Purkinje cell (primary cell): ENCODE results near the gene REC8. TPM values are rescaled to one million over a fixed set of nuclear protein-coding genes. Genes with fewer than 3 reads are reported as not detected.

Experiments used
- polyA plus RNA-seq: library from polyadenylated mRNA; unstranded; fragments of >200 nt; fragmentation: Nextera tagmentation; gene quantifications from 2 replicates; pipeline ENCODE4 v1.2.1, GENCODE V29; 2014

The REC8 gene
- polyA plus RNA-seq: 6.9 and 12.6 TPM in 2 replicates

GRCh38 chr14:24171422-24172260 lies at the start of gene REC8:
Gene REC8, plus strand, starts transcription at chr14:24172080. Its CDS starts 473 bp downstream, at chr14:24172553.

GRCh38 chr14:24130380-24130716 lies 41.5 kb upstream of the REC8 start, which contains the start of gene FITM1:
Gene FITM1, plus strand, starts transcription at chr14:24130659. Its CDS starts 905 bp downstream, at chr14:24131564.

DNA sequence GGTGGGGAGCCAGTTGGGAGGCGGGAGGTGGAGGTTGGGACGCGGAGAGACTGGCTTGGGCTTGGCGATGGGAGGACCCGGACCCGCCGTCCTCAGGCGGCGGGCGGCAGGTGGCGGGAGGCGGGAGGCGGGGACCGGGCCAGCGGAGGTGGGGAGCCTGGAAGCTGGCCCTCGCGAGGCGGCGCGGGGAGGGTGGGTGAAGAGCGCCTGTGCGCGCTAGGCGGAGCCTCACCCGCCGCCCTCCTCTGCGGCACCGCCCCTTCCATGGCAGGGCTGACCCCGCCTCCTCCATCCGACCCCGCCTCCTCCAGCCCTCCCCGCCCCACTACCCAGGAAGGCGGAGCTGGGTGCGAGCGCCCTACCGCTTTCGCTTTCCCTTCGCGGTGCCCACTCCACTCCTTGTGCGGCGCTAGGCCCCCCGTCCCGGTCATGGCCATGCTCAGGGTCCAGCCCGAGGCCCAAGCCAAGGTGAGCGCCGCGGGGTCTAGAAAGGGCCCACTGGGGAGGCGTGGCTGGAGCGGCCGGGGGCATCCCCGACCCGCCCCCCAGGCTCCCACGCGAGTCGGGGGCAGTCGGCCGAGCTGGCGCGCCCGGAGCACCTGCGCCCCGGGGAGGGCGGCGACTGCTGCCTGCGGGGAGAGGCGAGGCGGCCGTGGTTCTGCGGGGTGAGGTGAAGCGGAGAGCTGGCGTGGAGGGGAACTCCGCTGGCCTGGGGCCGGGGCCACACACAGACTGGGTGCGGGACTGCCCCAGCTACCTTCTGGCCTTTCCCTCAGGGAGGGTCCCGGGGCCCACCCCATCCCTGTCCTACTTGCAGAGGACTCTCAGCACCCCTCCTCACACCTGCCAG lies 35.8 kb upstream of the REC8 start, which contains the start of gene PSME1:
Gene PSME1, plus strand, starts transcription at position 361 of the 850 bp plus-strand sequence. Its CDS starts 69 bp downstream, at position 430.

DNA sequence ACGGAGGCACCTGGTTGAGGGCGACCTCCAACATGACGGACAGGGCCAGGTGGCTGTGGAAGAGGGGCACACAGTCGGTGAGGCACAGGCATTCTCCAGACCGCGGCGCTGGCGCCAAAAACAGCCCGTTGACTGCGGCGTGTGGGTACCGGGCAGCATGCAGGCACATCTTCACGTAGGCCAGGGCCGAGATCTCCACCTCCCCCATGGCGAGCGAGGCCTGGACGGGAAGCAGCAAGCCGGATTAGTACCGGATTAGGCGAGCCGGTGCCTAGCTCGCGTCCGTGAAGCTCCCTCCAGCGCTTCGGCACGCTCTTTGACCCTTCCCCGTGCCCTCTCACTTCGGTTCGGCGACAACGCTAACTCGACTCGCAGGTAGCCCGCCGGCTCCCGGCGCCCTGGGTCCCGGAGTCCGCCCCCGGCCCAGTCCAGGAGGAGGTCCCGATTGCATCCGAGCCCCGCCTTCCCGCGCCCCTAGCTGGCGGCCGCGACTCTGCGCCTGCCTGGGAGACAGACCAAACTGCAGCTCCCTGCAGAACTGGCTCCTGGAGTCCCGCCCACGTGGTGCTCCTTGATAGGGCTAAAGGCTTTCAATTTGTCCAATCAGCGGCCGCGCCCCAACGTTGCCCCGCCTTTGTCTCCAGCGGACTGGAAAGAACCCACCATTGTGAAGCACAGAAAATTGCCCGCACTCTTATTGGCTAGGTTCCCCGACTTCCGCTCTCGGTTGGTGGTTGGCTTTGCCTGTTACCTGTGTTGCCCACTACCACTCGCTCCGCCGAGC lies 30.6 kb upstream of the REC8 start, which contains the start of gene EMC9:
Gene EMC9, minus strand, starts transcription at position 495 of the 784 bp plus-strand sequence. Its CDS starts 287 bp downstream, at position 208.

GRCh38 chr14:24146453-24146977 lies 25.4 kb upstream of the REC8 start, which contains the start of gene PSME2:
Gene PSME2, minus strand, starts transcription at chr14:24146610. Its CDS starts 29 bp downstream, at chr14:24146581.

GRCh38 chr14:24146978-24147760 lies 24.7 kb upstream of the REC8 start, which contains the start of gene RNF31:
Gene RNF31, plus strand, starts transcription at chr14:24147498. Its CDS starts 201 bp downstream, at chr14:24147699.

GRCh38 chr14:24160850-24161804 lies 10.8 kb upstream of the REC8 start, which contains the start of gene IRF9:
Gene IRF9, plus strand, starts transcription at chr14:24161265. Its CDS starts 880 bp downstream, at chr14:24162145.

DNA sequence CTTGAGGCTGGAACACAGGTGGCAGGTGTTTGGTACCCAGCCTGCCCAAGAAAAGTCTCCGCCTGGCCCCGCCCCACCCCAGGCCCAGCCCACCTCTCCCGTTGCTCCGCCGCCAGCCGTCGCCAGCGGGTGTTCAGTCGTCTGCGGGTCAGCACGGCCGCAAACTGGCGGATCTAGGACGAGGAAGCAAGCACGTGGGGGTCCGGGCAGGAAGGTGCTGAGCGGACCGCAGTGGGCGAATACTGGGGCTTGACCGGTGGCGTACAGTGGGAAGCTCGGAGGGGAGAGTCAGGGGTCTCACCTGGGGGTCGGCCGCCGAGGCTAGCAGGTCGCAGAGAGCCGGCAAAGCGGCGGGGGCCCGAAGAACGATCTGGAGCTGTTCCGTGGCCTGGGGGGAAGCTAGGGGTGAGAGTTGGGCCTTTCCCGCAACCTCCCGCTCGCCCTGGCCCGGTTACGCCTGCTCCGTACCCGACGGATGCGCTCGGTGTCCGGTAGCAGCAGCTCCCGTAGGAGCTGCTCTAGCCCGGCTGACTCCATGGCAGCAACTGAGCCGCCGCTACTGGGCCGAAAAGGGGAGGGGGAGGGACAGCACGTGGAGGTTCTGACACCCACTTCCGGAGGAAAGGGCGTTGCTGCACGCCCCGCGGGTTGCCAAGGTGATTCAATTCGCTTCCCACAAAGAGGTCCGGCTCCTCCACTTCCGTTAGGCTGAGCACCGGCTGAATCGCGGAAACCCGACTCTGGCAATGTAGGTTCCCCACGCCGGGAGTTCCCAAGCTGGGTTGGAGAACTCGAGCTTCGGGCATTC lies 16.6 kb downstream of the REC8 start, which contains the start of gene IPO4:
Gene IPO4, minus strand, starts transcription at position 566 of the 808 bp plus-strand sequence. Its CDS starts 29 bp downstream, at position 537.

GRCh38 chr14:24195186-24196070 lies 23.5 kb downstream of the REC8 start, which contains the start of gene TM9SF1:
Gene TM9SF1, minus strand, starts transcription at chr14:24195441. Its CDS starts 422 bp downstream, at chr14:24195019.

GRCh38 chr14:24212924-24213865 lies 41.3 kb downstream of the REC8 start, which contains the start of gene CHMP4A:
Gene CHMP4A, minus strand, starts transcription at chr14:24213488. Its CDS starts 49 bp downstream, at chr14:24213439.

DNA sequence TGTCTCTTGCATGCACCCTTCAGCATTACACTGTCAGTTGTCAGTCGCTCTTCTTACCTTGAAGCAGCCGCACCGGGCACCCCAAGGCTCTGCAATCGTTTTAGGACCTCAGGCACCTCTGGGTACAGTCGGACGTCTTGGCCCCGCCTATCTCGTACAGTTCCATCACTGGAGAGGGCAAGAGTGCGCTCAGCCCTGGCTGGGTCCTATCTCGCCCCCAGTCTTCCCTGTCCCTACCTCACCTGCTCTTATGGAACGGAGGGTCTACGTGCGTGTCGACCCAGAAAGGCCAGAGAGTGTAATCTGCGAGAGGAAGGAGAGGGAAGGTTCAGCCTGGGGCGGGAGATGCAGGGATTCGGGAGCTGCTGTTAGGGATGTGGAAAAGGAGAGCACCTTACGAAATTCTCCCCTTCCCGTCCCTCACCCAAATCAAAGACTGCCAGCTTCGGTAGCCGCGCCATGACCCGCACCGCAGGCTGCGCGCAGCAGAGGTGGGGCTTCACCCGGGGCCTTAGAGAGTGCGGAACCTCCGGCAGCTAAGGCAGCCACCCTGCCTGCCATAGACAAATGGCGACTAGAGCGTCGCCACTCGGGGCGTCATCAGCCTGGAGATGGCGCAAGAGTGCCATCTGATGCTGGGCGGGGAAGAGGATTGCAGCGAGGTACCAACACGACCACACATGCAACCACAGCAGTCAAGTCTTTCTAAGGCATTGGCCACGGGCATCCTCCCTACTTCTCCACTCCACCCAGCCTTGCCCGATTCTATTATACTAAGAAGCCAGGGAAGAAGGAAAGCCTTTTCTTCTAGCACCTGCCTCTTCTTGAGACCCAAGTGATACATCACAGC lies 43.8 kb downstream of the REC8 start, which contains the start of gene MDP1:
Gene MDP1, minus strand, starts transcription at position 572 of the 850 bp plus-strand sequence. Its CDS starts 111 bp downstream, at position 461.

